Measurements from ENCODE around the gene INSRR.

- TF ChIP-seq CTCF (IDR thresholded peaks at IDR 0.05) (no peak), POLR2A (IDR thresholded peaks at IDR 0.05) (no peak)
These were observed 25.0 kb upstream of the INSRR start for GRCh38 chr1:156883919-156884318.
